GM23338 (cell line): ENCODE data around the gene LLPH.

Source experiments
- EZH2 ChIP-seq: fragments of 200-600 bp; sonication (generic); IDR thresholded peaks from one replicate; pipeline ENCODE4 v1.8.0; 2017; ENCODE audit warnings: antibody characterized with exemption, mild to moderate bottlenecking, low read depth; ENCODE audit not compliant: unreplicated experiment
- EZH2phosphoT487 ChIP-seq: fragments of 200-600 bp; sonication (generic); IDR thresholded peaks from one replicate; pipeline ENCODE4 v1.8.1; 2018; ENCODE audit warnings: antibody characterized with exemption; ENCODE audit not compliant: unreplicated experiment
- JUNB ChIP-seq: IDR thresholded peaks from one replicate; pipeline ENCODE4 v1.6.1; 2016; ENCODE audit warnings: antibody characterized with exemption; ENCODE audit not compliant: unreplicated experiment
- POLR2AphosphoS5 ChIP-seq: IDR thresholded peaks from 2 replicates; pipeline ENCODE4 v1.6.1; 2016; ENCODE audit warnings: antibody characterized with exemption, low read depth
- STAT1 ChIP-seq: IDR thresholded peaks from one replicate; pipeline ENCODE4 v1.6.1; 2016; ENCODE audit warnings: antibody characterized with exemption; ENCODE audit not compliant: unreplicated experiment
- TF ChIP-seq, protein P1 (sequence below), 2 experiments: fragments of 200-600 bp in 1 of 2; sonication (generic) in 1 of 2; conservative IDR thresholded peaks; 2 replicates each; pipeline versions ENCODE4 v1.5.1 to v1.6.1; 2016 to 2017; ENCODE audit warnings: antibody characterized with exemption in 2 of 2, low read depth in 2 of 2, mild to moderate bottlenecking in 2 of 2, moderate library complexity in 1 of 2

DNA sequence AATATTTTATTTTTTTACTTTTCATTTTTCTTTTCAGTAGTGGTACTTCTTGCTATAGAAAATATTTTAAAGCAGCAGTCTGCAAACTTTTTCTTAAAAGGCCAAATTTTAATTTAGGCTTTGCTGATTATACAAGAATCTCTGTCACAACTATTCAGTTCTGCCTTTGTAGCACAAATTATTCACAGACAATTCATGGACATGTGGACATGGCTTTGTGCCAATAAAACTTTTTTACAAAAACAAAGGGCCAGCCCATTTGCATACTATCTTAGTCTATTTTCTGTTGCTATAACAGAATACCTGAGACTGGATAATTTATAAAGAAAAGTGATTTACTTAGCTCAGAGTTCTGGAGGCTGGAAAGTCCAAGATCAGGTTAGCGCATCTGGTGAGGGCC, 17.1 kb downstream of the LLPH start:
- TF ChIP-seq, protein P1, sequence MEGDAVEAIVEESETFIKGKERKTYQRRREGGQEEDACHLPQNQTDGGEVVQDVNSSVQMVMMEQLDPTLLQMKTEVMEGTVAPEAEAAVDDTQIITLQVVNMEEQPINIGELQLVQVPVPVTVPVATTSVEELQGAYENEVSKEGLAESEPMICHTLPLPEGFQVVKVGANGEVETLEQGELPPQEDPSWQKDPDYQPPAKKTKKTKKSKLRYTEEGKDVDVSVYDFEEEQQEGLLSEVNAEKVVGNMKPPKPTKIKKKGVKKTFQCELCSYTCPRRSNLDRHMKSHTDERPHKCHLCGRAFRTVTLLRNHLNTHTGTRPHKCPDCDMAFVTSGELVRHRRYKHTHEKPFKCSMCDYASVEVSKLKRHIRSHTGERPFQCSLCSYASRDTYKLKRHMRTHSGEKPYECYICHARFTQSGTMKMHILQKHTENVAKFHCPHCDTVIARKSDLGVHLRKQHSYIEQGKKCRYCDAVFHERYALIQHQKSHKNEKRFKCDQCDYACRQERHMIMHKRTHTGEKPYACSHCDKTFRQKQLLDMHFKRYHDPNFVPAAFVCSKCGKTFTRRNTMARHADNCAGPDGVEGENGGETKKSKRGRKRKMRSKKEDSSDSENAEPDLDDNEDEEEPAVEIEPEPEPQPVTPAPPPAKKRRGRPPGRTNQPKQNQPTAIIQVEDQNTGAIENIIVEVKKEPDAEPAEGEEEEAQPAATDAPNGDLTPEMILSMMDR (conservative IDR thresholded peaks at IDR 0.05; ENCODE audit: low read depth in 2 of 2): no peak
- TF ChIP-seq JUNB (no peak), STAT1 (no peak), EZH2phosphoT487 (no peak), EZH2 (no peak), POLR2AphosphoS5 (no peak)
